Gastrocnemius medialis (tissue), 4 donors: Measurements from ENCODE around the gene ZNF446. TPM values are rescaled to one million over a fixed set of nuclear protein-coding genes. Genes with fewer than 3 reads are reported as not detected.

Source experiments
- ATAC-seq, 2 donors: fragments of 150-250 bp; one replicate each; pipeline ENCODE4 v1.9.1; 2016
- DNase-seq, 2 donors: peaks; one replicate each; pipeline ENCODE4 v3.0.0-alpha.2; 2019
- H3K27ac ChIP-seq, 4 donors: fragments of 200-600 bp; sonication (generic); 1 replicate in 1 of 4; 2 replicates in 3 of 4; pipeline ENCODE4 v1.5.1; 2016 to 2018; ENCODE audit warnings: mild to moderate bottlenecking in 2 of 4, moderate library complexity in 1 of 4
- H3K27me3 ChIP-seq, 3 donors: fragments of 200-600 bp; sonication (generic) in 2 of 3; 1 replicate in 1 of 3; 2 replicates in 2 of 3; pipeline versions ENCODE4 v1.5.1 to v1.6.0; 2016 to 2019; ENCODE audit warnings: mild to moderate bottlenecking in 1 of 3, moderate library complexity in 1 of 3
- H3K36me3 ChIP-seq, 2 donors: fragments of 200-600 bp; sonication (generic) in 1 of 2; one replicate each; pipeline ENCODE4 v1.5.1; 2017 to 2018
- H3K4me1 ChIP-seq, 2 donors: fragments of 200-600 bp; sonication (generic) in 1 of 2; one replicate each; pipeline ENCODE4 v1.5.1; 2016 to 2017; ENCODE audit warnings: mild to moderate bottlenecking in 2 of 2
- H3K4me3 ChIP-seq, 4 donors: fragments of 200-600 bp; sonication (generic) in 3 of 4; 1 replicate in 1 of 4; 2 replicates in 3 of 4; pipeline ENCODE4 v1.5.1; 2016 to 2019; ENCODE audit warnings: mild to moderate bottlenecking in 2 of 4
- H3K9me3 ChIP-seq, 3 donors: fragments of 200-600 bp; sonication (generic) in 2 of 3; 1 replicate in 1 of 3; 2 replicates in 2 of 3; pipeline ENCODE4 v1.5.1; 2016 to 2019
- POLR2A ChIP-seq, 2 donors: fragments of 450-650 bp; IDR thresholded peaks; one replicate each; pipeline ENCODE4 v1.6.1; 2017; ENCODE audit warnings: antibody characterized with exemption in 2 of 2, mild to moderate bottlenecking in 2 of 2, moderate library complexity in 2 of 2
- in situ Hi-C, 4 donors: fragments of 200-750 bp; cut with MboI; loops; one replicate each; pipeline versions ENCODE4 v1.15.0 to v1.8.0; 2017; ENCODE audit warnings: low sequenced_read_pairs in 4 of 4
- intact Hi-C: fragments of 100-400 bp; cut with DNase I; formaldehyde crosslinking; loops from one replicate; pipeline ENCODE4 v1.15.1; 2023; ENCODE audit warnings: low total_unique reads
- total RNA-seq, 4 donors: library from RNA; depleted of rRNA; stranded (reverse); fragments of >200 nt; gene quantifications; one replicate each; pipeline versions ENCODE4 v1.1.0 to v1.2.3, GENCODE V29; 2016
- TF ChIP-seq, protein P1 (sequence below), 5 experiments: fragments of 450-650 bp in 3 of 5; fragments of 200-600 bp in 2 of 5; sonication (generic) in 2 of 5; IDR thresholded peaks in 4 of 5; conservative IDR thresholded peaks in 1 of 5; 1 replicate in 4 of 5; 2 replicates in 1 of 5; pipeline ENCODE4 v1.5.1; 2016 to 2019; ENCODE audit warnings: antibody characterized with exemption in 5 of 5, mild to moderate bottlenecking in 3 of 5, moderate library complexity in 3 of 5

ZNF446 gene
- total RNA-seq, 4 donors from 2014 or later: 7.5 to 13.1 (median 8.9) TPM

DNA sequence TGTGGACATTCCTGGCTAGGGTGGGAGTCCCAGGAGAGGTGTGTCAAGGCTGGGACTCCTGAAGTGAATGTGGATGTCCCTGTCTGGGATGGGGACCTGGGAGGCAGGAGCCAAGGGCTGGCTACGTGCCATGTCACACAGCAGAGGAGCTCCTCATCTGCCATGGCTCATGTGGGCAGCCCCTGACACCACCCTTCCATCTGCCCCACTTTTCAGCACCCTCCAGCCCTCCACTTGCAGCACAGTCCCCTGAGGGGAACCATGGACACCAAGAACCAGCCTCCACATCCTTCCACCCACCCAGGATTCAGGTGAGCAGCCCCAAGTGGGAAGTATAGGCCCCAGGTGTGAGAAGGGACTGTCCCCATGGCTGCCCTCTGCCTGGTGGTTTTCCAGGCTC, 1.7 kb downstream of the ZNF446 start:
- Histone ChIP-seq H3K9me3 (no peaks in the 10 kb centered on the region), H3K36me3 (peaks cover 0 to 11% of the 10 kb centered on the region in 2 donors), H3K27me3 (no peaks in the 10 kb centered on the region), H3K27ac (no peak overlapping the region), H3K4me1 (peaks cover 15 to 22% of the 10 kb centered on the region in 2 donors), H3K4me3 (no peak overlapping the region)
- in situ Hi-C loops: no loop called here
- intact Hi-C loops: no loop called here
- DNase-seq: no peak
- TF ChIP-seq, protein P1, sequence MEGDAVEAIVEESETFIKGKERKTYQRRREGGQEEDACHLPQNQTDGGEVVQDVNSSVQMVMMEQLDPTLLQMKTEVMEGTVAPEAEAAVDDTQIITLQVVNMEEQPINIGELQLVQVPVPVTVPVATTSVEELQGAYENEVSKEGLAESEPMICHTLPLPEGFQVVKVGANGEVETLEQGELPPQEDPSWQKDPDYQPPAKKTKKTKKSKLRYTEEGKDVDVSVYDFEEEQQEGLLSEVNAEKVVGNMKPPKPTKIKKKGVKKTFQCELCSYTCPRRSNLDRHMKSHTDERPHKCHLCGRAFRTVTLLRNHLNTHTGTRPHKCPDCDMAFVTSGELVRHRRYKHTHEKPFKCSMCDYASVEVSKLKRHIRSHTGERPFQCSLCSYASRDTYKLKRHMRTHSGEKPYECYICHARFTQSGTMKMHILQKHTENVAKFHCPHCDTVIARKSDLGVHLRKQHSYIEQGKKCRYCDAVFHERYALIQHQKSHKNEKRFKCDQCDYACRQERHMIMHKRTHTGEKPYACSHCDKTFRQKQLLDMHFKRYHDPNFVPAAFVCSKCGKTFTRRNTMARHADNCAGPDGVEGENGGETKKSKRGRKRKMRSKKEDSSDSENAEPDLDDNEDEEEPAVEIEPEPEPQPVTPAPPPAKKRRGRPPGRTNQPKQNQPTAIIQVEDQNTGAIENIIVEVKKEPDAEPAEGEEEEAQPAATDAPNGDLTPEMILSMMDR (IDR thresholded peaks at IDR 0.05 in 4 of 5, conservative IDR thresholded peaks at IDR 0.05 in 1 of 5): no peak
- no peak for TF ChIP-seq POLR2A (IDR thresholded peaks at IDR 0.05)
- ATAC-seq: no peak

DNA sequence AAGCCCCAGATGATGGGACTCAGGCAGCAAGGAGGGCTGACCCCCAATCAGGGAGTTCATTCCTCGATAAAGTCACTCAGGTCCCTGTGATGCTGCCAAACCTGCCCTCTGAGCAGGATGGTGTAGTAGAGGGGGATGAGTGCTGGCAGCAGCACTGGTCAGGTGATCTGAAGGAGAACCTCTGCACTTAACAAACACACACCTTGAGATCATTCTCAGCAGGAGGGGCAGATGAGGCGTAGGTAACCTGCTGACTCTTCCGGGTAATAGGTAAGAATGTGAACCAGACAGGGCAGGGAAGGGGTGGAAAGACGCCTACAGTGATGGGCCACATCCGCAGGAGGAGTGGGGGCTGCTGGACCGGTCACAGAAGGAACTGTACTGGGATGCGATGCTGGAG, 3.2 kb downstream of the ZNF446 start:
- H3K4me3 ChIP-seq: no peak overlapping the region
- in situ Hi-C loops: no loop called here
- H3K4me1 ChIP-seq: peaks cover 15 to 22% of the 10 kb centered on the region in 2 donors
- H3K9me3 ChIP-seq: no peaks in the 10 kb centered on the region
- peaks cover 0 to 11% of the 10 kb centered on the region in 2 donors for H3K36me3 ChIP-seq
- no peak for TF ChIP-seq POLR2A (IDR thresholded peaks at IDR 0.05)
- TF ChIP-seq, protein P1 (IDR thresholded peaks at IDR 0.05 in 4 of 5, conservative IDR thresholded peaks at IDR 0.05 in 1 of 5): no peak
- H3K27me3 ChIP-seq: no peaks in the 10 kb centered on the region
- DNase-seq (no peak), ATAC-seq (no peak)
- intact Hi-C loops: no loop called here
- no peak overlapping the region for H3K27ac ChIP-seq

- TF ChIP-seq, protein P1 (IDR thresholded peaks at IDR 0.05 in 4 of 5, conservative IDR thresholded peaks at IDR 0.05 in 1 of 5): no peak
- TF ChIP-seq POLR2A (IDR thresholded peaks at IDR 0.05): no peak
These were observed 3.8 kb downstream of the ZNF446 start for GRCh38 chr19:58479736-58480480.

GRCh38 chr19:58480481-58480830, 4.3 kb downstream of the ZNF446 start:
- Histone ChIP-seq H3K27me3 (no peaks in the 10 kb centered on the region), H3K4me1 (peaks cover 7 to 12% of the 10 kb centered on the region in 2 donors), H3K36me3 (peaks cover 0 to 11% of the 10 kb centered on the region in 2 donors), H3K9me3 (no peaks in the 10 kb centered on the region), H3K4me3 (no peak overlapping the region), H3K27ac (no peak overlapping the region)
- TF ChIP-seq, protein P1 (IDR thresholded peaks at IDR 0.05 in 4 of 5, conservative IDR thresholded peaks at IDR 0.05 in 1 of 5): no peak
- ATAC-seq (no peak), DNase-seq (no peak)
- intact Hi-C loops: no loop called here
- in situ Hi-C loops: no loop called here

More at GRCh38 chr19:58479736-58480480, 3.8 kb downstream of the ZNF446 start:
- no peaks in the 10 kb centered on the region for H3K27me3 ChIP-seq
- no peak overlapping the region for H3K27ac ChIP-seq
- intact Hi-C loops: no loop called here
- in situ Hi-C loops: no loop called here
- no peak overlapping the region for H3K4me3 ChIP-seq
- peaks cover 12 to 17% of the 10 kb centered on the region in 2 donors for H3K4me1 ChIP-seq
- no peak for ATAC-seq
- H3K9me3 ChIP-seq: no peaks in the 10 kb centered on the region
- H3K36me3 ChIP-seq: peaks cover 0 to 11% of the 10 kb centered on the region in 2 donors
- no peak for DNase-seq
